ENCODE data around the gene GPR146.

- no peak for TF ChIP-seq POLR2A (IDR thresholded peaks at IDR 0.05)
- TF ChIP-seq CTCF (IDR thresholded peaks at IDR 0.05): no peak
Observed at GRCh38 chr7:1062296-1063294, 18.2 kb downstream of the GPR146 start.

Measured in right lobe of liver (tissue), 4 donors.